Measurements from ENCODE around the gene BSND. TPM values are rescaled to one million over a fixed set of nuclear protein-coding genes. Genes with fewer than 3 reads are reported as not detected.

The BSND gene
- total RNA-seq, 1 experiment from 2014 or later: not detected

DNA sequence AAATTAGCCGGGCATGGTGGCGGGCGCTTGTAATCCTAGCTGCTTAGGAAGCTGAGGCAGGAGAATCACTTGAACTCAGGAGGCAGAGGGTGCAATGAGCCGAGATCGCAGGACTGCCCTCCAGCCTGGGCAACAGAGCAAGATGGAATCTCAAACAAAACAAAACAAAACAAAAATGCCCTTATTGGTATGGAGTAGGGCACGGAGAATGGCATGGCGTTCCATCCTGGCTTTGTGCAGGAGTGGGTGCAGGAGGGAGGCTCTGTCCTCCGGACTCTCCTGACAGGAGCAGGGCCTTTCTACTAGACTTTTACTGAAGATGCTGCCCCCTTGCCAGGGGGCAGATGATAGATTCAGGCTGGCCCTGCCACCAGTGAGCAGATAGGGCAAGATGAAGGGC, 17.3 kb upstream of the BSND start:
- ChIA-PET POLR2A (no interaction called here), CTCF (no interaction called here)
- no peaks in the 10 kb centered on the region for H3K36me3 Mint-ChIP-seq (ENCODE audit: insufficient read depth, unreplicated experiment)
- DNase-seq: no peak
- peak overlapping the region; percentile 40 for H3K4me3 Mint-ChIP-seq (ENCODE audit: unreplicated experiment)
- no peaks in the 10 kb centered on the region for H3K9me3 Mint-ChIP-seq (ENCODE audit: unreplicated experiment)
- H3K4me1 Mint-ChIP-seq (ENCODE audit: low read depth, unreplicated experiment): peaks cover 5% of the 10 kb centered on the region
- Histone ChIP-seq H3K9me3 (no peaks in the 10 kb centered on the region), H3K4me3 (ENCODE audit: low read depth, low read length) (no peak overlapping the region), H3K36me3 (ENCODE audit: control insufficient read depth, insufficient read depth, low read length) (no peaks in the 10 kb centered on the region), H3K4me1 (no peaks in the 10 kb centered on the region), H3K27me3 (replicated peaks; ENCODE audit: control insufficient read depth, insufficient read depth, low read length) (no peaks in the 10 kb centered on the region)
- BruUV-seq (replicated peaks): no TSS peak
- TF ChIP-seq, protein P1, sequence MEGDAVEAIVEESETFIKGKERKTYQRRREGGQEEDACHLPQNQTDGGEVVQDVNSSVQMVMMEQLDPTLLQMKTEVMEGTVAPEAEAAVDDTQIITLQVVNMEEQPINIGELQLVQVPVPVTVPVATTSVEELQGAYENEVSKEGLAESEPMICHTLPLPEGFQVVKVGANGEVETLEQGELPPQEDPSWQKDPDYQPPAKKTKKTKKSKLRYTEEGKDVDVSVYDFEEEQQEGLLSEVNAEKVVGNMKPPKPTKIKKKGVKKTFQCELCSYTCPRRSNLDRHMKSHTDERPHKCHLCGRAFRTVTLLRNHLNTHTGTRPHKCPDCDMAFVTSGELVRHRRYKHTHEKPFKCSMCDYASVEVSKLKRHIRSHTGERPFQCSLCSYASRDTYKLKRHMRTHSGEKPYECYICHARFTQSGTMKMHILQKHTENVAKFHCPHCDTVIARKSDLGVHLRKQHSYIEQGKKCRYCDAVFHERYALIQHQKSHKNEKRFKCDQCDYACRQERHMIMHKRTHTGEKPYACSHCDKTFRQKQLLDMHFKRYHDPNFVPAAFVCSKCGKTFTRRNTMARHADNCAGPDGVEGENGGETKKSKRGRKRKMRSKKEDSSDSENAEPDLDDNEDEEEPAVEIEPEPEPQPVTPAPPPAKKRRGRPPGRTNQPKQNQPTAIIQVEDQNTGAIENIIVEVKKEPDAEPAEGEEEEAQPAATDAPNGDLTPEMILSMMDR (IDR thresholded peaks at IDR 0.05; ENCODE audit: insufficient read depth in 1 of 2, low read depth in 1 of 2, low read length in 1 of 2, severe bottlenecking in 1 of 2, unreplicated experiment in 1 of 2): no peak
- H3K27ac Mint-ChIP-seq (ENCODE audit: unreplicated experiment): no peak overlapping the region
- intact Hi-C loops (cut with micrococcal nuclease; ENCODE audit: unreplicated experiment): no loop called here
- no peaks in the 10 kb centered on the region for H3K27me3 Mint-ChIP-seq (ENCODE audit: insufficient read depth, unreplicated experiment)

DNA sequence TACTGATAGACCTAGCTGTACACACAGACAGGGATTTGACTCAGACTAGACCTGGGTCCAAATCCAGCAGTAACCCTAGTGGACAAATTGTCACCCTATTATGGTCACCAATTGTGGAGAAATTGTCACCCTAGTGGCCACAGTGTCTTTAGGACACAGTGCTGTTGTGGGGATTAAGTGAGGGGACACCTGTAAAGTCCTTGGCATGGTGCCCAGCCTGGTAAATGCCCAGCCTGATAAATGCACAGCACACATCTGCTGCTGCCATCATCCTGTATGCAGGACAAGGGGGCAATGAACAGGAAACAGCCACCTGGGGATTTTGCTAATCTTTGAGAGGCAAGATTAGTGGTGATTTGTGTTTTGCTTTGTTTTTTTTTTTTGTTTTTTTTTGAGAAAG, 16.0 kb upstream of the BSND start:
- H3K9me3 Mint-ChIP-seq (ENCODE audit: unreplicated experiment): no peaks in the 10 kb centered on the region
- no peak overlapping the region for H3K27ac Mint-ChIP-seq (ENCODE audit: unreplicated experiment)
- H3K4me3 Mint-ChIP-seq (ENCODE audit: unreplicated experiment): no peak overlapping the region
- CTCF ChIA-PET: no interaction called here
- Histone ChIP-seq H3K9me3 (no peaks in the 10 kb centered on the region), H3K4me3 (ENCODE audit: low read depth, low read length) (no peak overlapping the region), H3K36me3 (ENCODE audit: control insufficient read depth, insufficient read depth, low read length) (no peaks in the 10 kb centered on the region), H3K4me1 (no peaks in the 10 kb centered on the region), H3K27me3 (replicated peaks; ENCODE audit: control insufficient read depth, insufficient read depth, low read length) (no peaks in the 10 kb centered on the region)
- DNase-seq: no peak
- H3K36me3 Mint-ChIP-seq (ENCODE audit: insufficient read depth, unreplicated experiment): no peaks in the 10 kb centered on the region
- no TSS peak for BruUV-seq (replicated peaks)
- intact Hi-C loops (cut with micrococcal nuclease; ENCODE audit: unreplicated experiment): no loop called here
- POLR2A ChIA-PET: no interaction called here
- H3K27me3 Mint-ChIP-seq (ENCODE audit: insufficient read depth, unreplicated experiment): no peaks in the 10 kb centered on the region
- TF ChIP-seq, protein P1 (IDR thresholded peaks at IDR 0.05; ENCODE audit: insufficient read depth in 1 of 2, low read depth in 1 of 2, low read length in 1 of 2, severe bottlenecking in 1 of 2, unreplicated experiment in 1 of 2): peak; percentile 5 to 6
- peaks cover 5% of the 10 kb centered on the region for H3K4me1 Mint-ChIP-seq (ENCODE audit: low read depth, unreplicated experiment)

DNA sequence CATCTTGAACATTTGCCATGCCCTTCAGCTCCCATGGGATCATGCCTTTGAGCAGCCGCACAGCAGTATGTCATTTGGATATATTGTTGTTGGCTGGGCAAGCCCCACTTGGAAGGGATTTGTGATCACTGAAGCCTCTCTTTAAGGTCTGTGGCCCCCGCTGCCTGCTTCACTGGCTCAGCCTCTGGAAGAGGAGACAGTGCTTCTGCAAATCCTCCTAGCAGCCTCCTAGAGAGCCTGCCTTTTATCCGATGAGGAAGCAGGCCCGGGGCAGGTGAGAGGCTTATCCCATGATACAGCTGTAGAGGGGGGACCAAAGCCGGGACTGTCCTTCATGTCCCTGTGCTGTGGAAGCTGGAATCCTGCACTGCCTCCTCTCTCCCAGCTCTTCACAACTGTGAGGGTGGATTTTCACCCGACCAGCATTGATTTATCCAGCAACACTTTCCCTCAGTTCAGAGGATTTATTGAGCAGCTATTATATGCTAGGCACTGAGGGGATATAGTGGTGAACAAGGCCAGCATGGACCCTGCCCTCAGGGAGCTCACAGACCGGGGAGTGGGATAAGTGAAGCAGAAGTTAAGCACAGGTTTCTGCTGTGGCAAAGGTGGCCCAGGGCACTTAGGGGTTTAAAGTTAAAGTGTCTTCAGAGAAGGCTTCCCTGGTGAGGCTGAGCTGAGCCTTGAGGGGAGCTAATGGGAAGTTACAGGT, 14.4 kb upstream of the BSND start:
- no TSS peak for BruUV-seq (replicated peaks)
- CTCF ChIA-PET: no interaction called here

More for the DNA sequence above, 14.4 kb upstream of the BSND start:
- intact Hi-C loops (cut with micrococcal nuclease; ENCODE audit: unreplicated experiment): no loop called here
- Mint-ChIP-seq H3K9me3 (ENCODE audit: unreplicated experiment) (no peaks in the 10 kb centered on the region), H3K36me3 (ENCODE audit: insufficient read depth, unreplicated experiment) (no peaks in the 10 kb centered on the region), H3K4me3 (ENCODE audit: unreplicated experiment) (no peak overlapping the region), H3K27ac (ENCODE audit: unreplicated experiment) (no peak overlapping the region), H3K27me3 (ENCODE audit: insufficient read depth, unreplicated experiment) (no peaks in the 10 kb centered on the region), H3K4me1 (ENCODE audit: low read depth, unreplicated experiment) (no peaks in the 10 kb centered on the region)
- DNase-seq: no peak
- Histone ChIP-seq H3K9me3 (no peaks in the 10 kb centered on the region), H3K27me3 (replicated peaks; ENCODE audit: control insufficient read depth, insufficient read depth, low read length) (no peaks in the 10 kb centered on the region), H3K36me3 (ENCODE audit: control insufficient read depth, insufficient read depth, low read length) (no peaks in the 10 kb centered on the region), H3K4me1 (no peaks in the 10 kb centered on the region), H3K4me3 (ENCODE audit: low read depth, low read length) (no peak overlapping the region)
- POLR2A ChIA-PET: no interaction called here
- TF ChIP-seq, protein P1 (IDR thresholded peaks at IDR 0.05; ENCODE audit: insufficient read depth in 1 of 2, low read depth in 1 of 2, low read length in 1 of 2, severe bottlenecking in 1 of 2, unreplicated experiment in 1 of 2): no peak

Data from Caco-2 (cell line).